ENCODE data around the gene VAV1.

Gene VAV1

DNA sequence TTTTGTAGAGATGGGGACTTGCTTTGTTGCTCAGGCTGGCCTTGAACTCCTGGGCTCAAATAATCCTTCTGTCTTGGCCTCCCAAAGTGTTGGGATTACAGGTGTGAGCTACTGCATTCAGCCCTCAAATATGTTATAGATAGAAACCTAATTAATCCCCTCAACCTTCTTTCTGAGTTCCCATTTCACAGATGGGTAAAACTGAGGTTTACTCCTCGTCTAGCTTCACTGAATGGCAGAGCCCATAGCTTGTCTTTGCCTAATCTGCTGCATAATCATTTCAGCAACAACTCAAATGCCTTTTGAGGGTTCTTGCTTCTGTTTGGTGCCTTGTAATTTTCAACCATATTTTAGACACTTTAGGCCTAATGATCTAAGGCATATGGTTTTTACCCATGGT is 78.9 kb downstream of the VAV1 start:
- Histone ChIP-seq H3K27me3 (ENCODE audit: low read length) (no peaks in the 10 kb centered on the region), H3K4me3 (ENCODE audit: insufficient read depth, low read length, poor library complexity, severe bottlenecking) (no peak overlapping the region), H3K9me3 (ENCODE audit: insufficient read depth, low read length) (no peaks in the 10 kb centered on the region), H3K9ac (ENCODE audit: low read length) (no peak overlapping the region), H2AFZ (ENCODE audit: low read depth, low read length, severe bottlenecking) (no peak overlapping the region), H3K36me3 (ENCODE audit: low read length) (peaks cover 2% of the 10 kb centered on the region; the same call in 1 of the 2 replicates), H4K20me1 (ENCODE audit: low read depth, low read length) (no peaks in the 10 kb centered on the region), H3F3A (ENCODE audit: insufficient read depth) (no peaks in the 10 kb centered on the region), H3K9me2 (replicated peaks; ENCODE audit: insufficient read depth, low read length) (no peaks in the 10 kb centered on the region), H3K27ac (ENCODE audit: low read depth, low read length) (no peak overlapping the region), H3K4me2 (ENCODE audit: low read depth, low read length, poor library complexity, severe bottlenecking) (no peak overlapping the region), H3K79me2 (ENCODE audit: insufficient read depth, low read length) (no peaks in the 10 kb centered on the region)
- TF ChIP-seq, protein P1, sequence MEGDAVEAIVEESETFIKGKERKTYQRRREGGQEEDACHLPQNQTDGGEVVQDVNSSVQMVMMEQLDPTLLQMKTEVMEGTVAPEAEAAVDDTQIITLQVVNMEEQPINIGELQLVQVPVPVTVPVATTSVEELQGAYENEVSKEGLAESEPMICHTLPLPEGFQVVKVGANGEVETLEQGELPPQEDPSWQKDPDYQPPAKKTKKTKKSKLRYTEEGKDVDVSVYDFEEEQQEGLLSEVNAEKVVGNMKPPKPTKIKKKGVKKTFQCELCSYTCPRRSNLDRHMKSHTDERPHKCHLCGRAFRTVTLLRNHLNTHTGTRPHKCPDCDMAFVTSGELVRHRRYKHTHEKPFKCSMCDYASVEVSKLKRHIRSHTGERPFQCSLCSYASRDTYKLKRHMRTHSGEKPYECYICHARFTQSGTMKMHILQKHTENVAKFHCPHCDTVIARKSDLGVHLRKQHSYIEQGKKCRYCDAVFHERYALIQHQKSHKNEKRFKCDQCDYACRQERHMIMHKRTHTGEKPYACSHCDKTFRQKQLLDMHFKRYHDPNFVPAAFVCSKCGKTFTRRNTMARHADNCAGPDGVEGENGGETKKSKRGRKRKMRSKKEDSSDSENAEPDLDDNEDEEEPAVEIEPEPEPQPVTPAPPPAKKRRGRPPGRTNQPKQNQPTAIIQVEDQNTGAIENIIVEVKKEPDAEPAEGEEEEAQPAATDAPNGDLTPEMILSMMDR (IDR thresholded peaks at IDR 0.05; ENCODE audit: insufficient read depth, low read length, poor library complexity, severe bottlenecking): no peak
- no peak for TF ChIP-seq EZH2phosphoT487 (conservative IDR thresholded peaks at IDR 0.05; ENCODE audit: low read length)

DNA sequence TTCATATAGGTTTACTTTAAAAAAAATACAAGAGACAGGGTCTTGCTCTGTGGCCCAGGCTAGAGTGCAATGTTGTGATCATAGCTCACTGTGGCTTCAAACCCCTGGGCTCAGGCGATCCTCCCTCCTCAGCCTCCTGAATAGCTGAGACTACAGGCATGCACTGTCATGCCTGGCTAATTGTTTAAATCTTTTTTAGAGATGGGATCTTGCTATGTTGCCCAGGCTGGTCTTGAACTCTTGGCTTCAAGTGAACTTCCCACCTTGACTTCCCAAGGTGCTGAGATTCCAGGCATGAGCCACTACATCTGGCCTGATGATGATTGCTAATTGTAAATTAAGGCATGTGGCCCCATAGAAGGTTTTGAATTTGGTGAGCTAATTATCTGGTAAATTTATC is 79.5 kb downstream of the VAV1 start:
- no peak overlapping the region for H3K4me3 ChIP-seq (ENCODE audit: insufficient read depth, low read length, poor library complexity, severe bottlenecking)
- no peak overlapping the region for H3K9ac ChIP-seq (ENCODE audit: low read length)
- no peak overlapping the region for H3K4me2 ChIP-seq (ENCODE audit: low read depth, low read length, poor library complexity, severe bottlenecking)
- no peak overlapping the region for H2AFZ ChIP-seq (ENCODE audit: low read depth, low read length, severe bottlenecking)
- H3K79me2 ChIP-seq (ENCODE audit: insufficient read depth, low read length): no peaks in the 10 kb centered on the region
- no peaks in the 10 kb centered on the region for H3K9me2 ChIP-seq (replicated peaks; ENCODE audit: insufficient read depth, low read length)
- TF ChIP-seq EZH2phosphoT487 (conservative IDR thresholded peaks at IDR 0.05; ENCODE audit: low read length): no peak
- TF ChIP-seq, protein P1 (IDR thresholded peaks at IDR 0.05; ENCODE audit: insufficient read depth, low read length, poor library complexity, severe bottlenecking): no peak
- H3F3A ChIP-seq (ENCODE audit: insufficient read depth): no peaks in the 10 kb centered on the region
- H3K36me3 ChIP-seq (ENCODE audit: low read length): peaks cover 2% of the 10 kb centered on the region; the same call in 1 of the 2 replicates
- H3K27me3 ChIP-seq (ENCODE audit: low read length): no peaks in the 10 kb centered on the region
- H3K9me3 ChIP-seq (ENCODE audit: insufficient read depth, low read length): no peaks in the 10 kb centered on the region
- H4K20me1 ChIP-seq (ENCODE audit: low read depth, low read length): no peaks in the 10 kb centered on the region
- no peak overlapping the region for H3K27ac ChIP-seq (ENCODE audit: low read depth, low read length)

DNA sequence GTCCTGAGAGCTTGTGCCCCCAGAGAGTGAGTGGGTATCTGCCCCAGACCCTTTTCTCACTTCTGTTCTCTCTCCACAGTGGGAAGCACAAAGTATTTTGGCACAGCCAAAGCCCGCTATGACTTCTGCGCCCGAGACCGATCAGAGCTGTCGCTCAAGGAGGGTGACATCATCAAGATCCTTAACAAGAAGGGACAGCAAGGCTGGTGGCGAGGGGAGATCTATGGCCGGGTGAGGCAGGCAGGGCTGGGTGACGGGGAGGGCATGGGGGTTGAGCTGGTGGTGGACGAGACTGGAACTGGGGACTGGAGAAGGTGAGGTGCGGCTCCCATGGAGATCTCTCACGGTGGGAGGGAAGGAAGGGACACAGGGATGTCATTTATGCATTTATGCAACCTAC is 81.4 kb downstream of the VAV1 start:
- no peak overlapping the region for H3K4me2 ChIP-seq (ENCODE audit: low read depth, low read length, poor library complexity, severe bottlenecking)

More for the DNA sequence above, 81.4 kb downstream of the VAV1 start:
- Histone ChIP-seq H3K9ac (ENCODE audit: low read length) (no peak overlapping the region), H3F3A (ENCODE audit: insufficient read depth) (no peaks in the 10 kb centered on the region), H3K4me3 (ENCODE audit: insufficient read depth, low read length, poor library complexity, severe bottlenecking) (no peak overlapping the region), H4K20me1 (ENCODE audit: low read depth, low read length) (no peaks in the 10 kb centered on the region), H3K9me3 (ENCODE audit: insufficient read depth, low read length) (no peaks in the 10 kb centered on the region), H2AFZ (ENCODE audit: low read depth, low read length, severe bottlenecking) (no peak overlapping the region), H3K9me2 (replicated peaks; ENCODE audit: insufficient read depth, low read length) (no peaks in the 10 kb centered on the region), H3K36me3 (ENCODE audit: low read length) (no peaks in the 10 kb centered on the region; the same call in 1 of the 2 replicates), H3K79me2 (ENCODE audit: insufficient read depth, low read length) (no peaks in the 10 kb centered on the region), H3K27me3 (ENCODE audit: low read length) (no peaks in the 10 kb centered on the region), H3K27ac (ENCODE audit: low read depth, low read length) (no peak overlapping the region)
- TF ChIP-seq, protein P1 (IDR thresholded peaks at IDR 0.05; ENCODE audit: insufficient read depth, low read length, poor library complexity, severe bottlenecking): no peak
- no peak for TF ChIP-seq EZH2phosphoT487 (conservative IDR thresholded peaks at IDR 0.05; ENCODE audit: low read length)

Data from SU-DHL-6 (cell line).